ENCODE data around the gene SLC39A11. TPM values are rescaled to one million over a fixed set of nuclear protein-coding genes. Genes with fewer than 3 reads are reported as not detected.

Gene SLC39A11
- total RNA-seq, 4 donors from 2014 or later: 36.6 to 75.0 (median 40.2) TPM

DNA sequence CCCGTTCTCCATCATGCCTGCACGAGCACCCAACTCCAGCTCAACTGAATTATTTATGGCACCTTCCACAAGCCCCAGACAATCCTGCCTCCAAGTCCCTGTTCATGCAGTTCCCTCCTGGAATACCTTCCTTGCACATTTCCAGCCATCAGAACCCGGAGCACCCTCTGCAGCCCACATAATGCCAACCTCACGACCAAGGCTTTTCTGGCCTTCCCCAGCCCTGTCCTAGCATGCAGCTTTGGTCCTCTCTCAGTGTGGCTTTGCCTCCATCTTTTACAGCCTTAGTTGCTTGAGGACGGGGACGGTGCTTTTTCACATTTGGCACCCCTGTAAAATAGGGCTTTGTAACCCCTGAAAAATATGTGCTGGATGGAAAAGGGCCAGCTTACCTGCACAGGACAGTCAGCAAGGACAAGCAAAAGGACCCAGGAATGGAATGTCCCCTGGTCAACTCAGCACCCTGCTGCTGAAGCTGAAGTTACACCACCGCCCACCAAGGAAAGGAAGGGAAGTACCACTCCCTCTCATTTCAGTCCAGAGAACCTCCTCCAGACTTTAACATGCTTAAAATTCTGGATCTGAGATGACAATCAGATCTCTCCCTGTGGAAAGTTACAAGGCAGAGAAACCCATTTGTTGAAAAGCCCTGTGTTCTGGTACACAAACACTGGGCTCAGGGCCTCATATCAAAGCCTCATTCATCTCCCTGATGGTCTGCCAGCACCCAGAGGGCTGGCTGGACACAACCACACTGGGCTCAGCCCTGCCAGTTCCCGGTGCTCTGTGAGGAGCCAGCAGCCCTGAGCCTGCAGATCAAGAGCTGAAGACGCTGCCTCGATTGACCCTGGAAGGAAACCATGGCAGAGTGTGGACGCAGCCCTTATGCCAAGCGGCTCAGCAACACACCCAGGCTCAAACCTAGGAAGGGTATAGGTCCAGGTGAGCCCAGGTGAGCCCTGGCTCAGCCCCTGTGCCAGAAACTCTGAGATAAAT lies 2.9 kb downstream of the SLC39A11 start:
- TF ChIP-seq, protein P1, sequence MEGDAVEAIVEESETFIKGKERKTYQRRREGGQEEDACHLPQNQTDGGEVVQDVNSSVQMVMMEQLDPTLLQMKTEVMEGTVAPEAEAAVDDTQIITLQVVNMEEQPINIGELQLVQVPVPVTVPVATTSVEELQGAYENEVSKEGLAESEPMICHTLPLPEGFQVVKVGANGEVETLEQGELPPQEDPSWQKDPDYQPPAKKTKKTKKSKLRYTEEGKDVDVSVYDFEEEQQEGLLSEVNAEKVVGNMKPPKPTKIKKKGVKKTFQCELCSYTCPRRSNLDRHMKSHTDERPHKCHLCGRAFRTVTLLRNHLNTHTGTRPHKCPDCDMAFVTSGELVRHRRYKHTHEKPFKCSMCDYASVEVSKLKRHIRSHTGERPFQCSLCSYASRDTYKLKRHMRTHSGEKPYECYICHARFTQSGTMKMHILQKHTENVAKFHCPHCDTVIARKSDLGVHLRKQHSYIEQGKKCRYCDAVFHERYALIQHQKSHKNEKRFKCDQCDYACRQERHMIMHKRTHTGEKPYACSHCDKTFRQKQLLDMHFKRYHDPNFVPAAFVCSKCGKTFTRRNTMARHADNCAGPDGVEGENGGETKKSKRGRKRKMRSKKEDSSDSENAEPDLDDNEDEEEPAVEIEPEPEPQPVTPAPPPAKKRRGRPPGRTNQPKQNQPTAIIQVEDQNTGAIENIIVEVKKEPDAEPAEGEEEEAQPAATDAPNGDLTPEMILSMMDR (IDR thresholded peaks at IDR 0.05; ENCODE audit: low read depth): no peak

DNA sequence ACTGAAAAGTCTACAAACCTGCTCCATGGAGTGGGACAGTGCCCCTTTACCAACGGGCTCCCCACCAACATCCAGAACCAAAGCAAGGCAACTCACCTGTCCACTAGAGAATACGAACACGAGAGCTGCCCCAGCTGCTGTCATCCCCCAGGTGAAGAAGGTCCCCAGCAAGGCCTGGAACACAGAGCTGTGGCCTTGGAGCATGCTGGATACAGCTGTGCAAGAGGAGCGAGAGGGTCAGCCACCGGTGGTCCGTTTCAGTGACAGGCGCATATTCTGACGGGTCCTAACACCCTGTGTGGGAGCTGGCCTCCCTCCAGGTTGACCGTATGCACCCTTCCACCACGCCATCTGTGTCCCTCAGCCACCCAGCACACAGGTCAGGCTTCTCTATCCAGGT lies 3.9 kb downstream of the SLC39A11 start:
- TF ChIP-seq, protein P1 (IDR thresholded peaks at IDR 0.05; ENCODE audit: low read depth): no peak

- TF ChIP-seq, protein P1 (IDR thresholded peaks at IDR 0.05; ENCODE audit: low read depth): no peak
Observed at GRCh38 chr17:73083432-73083831, 9.1 kb downstream of the SLC39A11 start.

DNA sequence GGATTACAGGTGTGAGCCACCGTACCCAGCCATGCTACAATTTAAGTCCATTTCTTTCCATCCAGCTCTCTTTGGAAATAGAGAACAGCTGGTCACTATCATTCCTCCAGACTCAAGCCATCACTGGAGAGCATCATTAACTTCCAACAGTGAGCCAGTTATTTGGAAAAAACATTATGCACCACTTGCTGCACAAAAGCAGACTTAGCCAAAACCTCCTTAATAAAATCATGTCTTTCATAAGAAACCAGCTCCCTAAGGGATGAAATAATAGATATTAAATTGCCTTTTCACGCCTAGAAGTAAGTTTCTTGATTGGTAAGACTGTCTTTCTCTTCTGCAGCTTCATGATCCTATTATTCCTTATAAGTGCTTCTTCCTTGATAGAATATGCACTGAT lies 17.9 kb downstream of the SLC39A11 start:
- TF ChIP-seq, protein P1 (IDR thresholded peaks at IDR 0.05; ENCODE audit: low read depth): no peak

GRCh38 chr17:73072219-73072962 lies 20.1 kb downstream of the SLC39A11 start:
- TF ChIP-seq, protein P1 (IDR thresholded peaks at IDR 0.05; ENCODE audit: low read depth): no peak

GRCh38 chr17:73071066-73071999 lies 21.2 kb downstream of the SLC39A11 start:
- TF ChIP-seq, protein P1 (IDR thresholded peaks at IDR 0.05; ENCODE audit: low read depth): no peak
